ENCODE data around the gene PRUNE2. TPM values are rescaled to one million over a fixed set of nuclear protein-coding genes. Genes with fewer than 3 reads are reported as not detected.

Gene PRUNE2
- total RNA-seq, 4 donors from 2014 or later = 15.6 to 37.8 (median 26.1) TPM

DNA sequence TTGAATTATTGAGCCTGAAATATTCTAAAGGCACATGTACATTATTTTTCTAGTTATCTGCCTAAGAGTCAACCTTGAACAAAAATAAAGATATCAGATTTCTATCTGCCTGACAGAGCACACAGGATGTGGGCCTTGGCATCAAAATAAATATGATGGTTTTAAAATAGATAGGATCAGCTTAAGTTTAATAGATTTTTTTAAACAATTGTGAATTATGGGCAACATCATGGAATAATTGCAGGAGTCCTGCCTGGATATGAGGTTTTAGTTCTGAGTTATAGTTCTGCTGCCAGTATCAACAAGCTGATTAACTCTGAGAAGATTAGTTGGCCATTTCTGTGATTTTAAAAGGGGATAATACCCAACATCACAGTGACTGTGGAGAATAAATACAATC lies 248.6 kb downstream of the PRUNE2 start:
- Histone ChIP-seq H3K4me3 (no peak overlapping the region), H3K36me3 (no peaks in the 10 kb centered on the region), H3K27ac (no peak overlapping the region), H3K27me3 (no peaks in the 10 kb centered on the region), H3K9me3 (no peaks in the 10 kb centered on the region), H3K4me1 (no peaks in the 10 kb centered on the region)
- no peak for DNase-seq
- no peak for TF ChIP-seq POLR2A (IDR thresholded peaks at IDR 0.05)
- TF ChIP-seq, protein P1, sequence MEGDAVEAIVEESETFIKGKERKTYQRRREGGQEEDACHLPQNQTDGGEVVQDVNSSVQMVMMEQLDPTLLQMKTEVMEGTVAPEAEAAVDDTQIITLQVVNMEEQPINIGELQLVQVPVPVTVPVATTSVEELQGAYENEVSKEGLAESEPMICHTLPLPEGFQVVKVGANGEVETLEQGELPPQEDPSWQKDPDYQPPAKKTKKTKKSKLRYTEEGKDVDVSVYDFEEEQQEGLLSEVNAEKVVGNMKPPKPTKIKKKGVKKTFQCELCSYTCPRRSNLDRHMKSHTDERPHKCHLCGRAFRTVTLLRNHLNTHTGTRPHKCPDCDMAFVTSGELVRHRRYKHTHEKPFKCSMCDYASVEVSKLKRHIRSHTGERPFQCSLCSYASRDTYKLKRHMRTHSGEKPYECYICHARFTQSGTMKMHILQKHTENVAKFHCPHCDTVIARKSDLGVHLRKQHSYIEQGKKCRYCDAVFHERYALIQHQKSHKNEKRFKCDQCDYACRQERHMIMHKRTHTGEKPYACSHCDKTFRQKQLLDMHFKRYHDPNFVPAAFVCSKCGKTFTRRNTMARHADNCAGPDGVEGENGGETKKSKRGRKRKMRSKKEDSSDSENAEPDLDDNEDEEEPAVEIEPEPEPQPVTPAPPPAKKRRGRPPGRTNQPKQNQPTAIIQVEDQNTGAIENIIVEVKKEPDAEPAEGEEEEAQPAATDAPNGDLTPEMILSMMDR (IDR thresholded peaks at IDR 0.05) = no peak

DNA sequence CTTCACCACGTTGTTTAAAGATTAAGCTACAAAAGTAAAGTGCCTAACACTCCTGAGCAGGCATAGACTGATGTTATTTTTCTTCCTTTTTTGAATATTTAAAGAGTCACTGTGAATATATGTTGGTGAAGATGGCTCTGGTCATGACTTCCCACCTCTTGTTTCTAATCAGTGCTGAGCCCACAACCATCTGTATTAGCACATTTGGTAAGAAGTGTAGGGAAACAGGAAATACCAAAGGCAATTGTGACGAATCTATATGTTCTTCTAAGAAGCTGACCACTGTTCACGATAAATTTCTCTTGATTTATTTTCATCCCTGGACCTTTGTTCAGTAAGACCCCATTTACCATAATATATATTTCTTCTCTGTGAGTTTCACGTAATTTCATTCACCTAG lies 249.9 kb downstream of the PRUNE2 start:
- no peaks in the 10 kb centered on the region for H3K27me3 ChIP-seq
- no peaks in the 10 kb centered on the region for H3K36me3 ChIP-seq
- no peak overlapping the region for H3K4me3 ChIP-seq
- DNase-seq = no peak
- TF ChIP-seq, protein P1 (IDR thresholded peaks at IDR 0.05) = no peak
- TF ChIP-seq POLR2A (IDR thresholded peaks at IDR 0.05) = no peak
- H3K9me3 ChIP-seq = no peaks in the 10 kb centered on the region
- H3K4me1 ChIP-seq = peaks cover 0 to 3% (median 0%) of the 10 kb centered on the region in 4 donors
- no peak overlapping the region for H3K27ac ChIP-seq

DNA sequence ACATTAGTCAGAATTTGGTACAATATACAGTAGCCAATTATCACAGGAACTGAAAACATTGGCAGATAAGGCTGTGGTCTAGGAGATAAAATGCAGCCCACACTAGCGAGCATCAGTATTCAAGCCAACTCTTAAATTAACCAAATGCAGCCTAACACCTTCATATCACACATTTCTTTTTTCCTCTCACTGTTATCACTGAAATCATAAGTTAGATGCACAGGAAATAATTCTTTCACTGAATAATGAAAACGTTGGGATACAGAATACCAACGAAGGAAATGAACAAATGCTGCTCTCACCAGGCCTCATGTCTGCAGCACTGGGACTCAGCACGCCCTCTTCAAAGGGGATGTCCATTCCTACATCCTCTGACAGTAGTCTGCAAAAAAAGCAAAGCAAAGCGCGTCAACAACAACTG lies 250.8 kb downstream of the PRUNE2 start:
- DNase-seq = no peak
- Histone ChIP-seq H3K4me3 (no peak overlapping the region), H3K36me3 (no peaks in the 10 kb centered on the region), H3K27me3 (no peaks in the 10 kb centered on the region), H3K27ac (peak overlapping the region in 2 of 4 donors; percentile 1 to 24), H3K9me3 (no peaks in the 10 kb centered on the region), H3K4me1 (peaks cover 0 to 6% (median 1%) of the 10 kb centered on the region in 4 donors)
- TF ChIP-seq, protein P1 (IDR thresholded peaks at IDR 0.05) = no peak
- TF ChIP-seq POLR2A (IDR thresholded peaks at IDR 0.05) = no peak

DNA sequence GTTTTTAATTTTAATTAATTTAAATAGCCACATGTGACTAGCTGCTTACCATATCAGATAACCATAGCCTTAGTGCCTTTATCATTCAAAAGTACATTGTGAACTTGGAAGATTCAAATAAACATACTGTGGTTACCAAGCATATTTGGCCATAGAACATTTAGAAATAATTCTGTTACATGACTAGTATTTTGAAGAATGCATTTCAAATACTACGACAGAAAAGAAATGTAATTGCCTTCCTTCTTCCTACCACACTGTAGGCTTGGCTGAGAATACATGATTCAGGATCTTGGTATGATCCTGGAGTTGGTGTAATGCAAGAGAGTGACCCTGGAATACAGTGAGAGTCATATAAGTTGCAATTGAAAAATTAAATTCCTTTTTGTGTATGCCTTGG lies 251.3 kb downstream of the PRUNE2 start:
- H3K4me1 ChIP-seq = peaks cover 0 to 6% (median 1%) of the 10 kb centered on the region in 4 donors
- H3K27me3 ChIP-seq = no peaks in the 10 kb centered on the region
- H3K27ac ChIP-seq = peak overlapping the region in 2 of 4 donors; percentile 1 to 24
- H3K4me3 ChIP-seq = no peak overlapping the region
- no peaks in the 10 kb centered on the region for H3K36me3 ChIP-seq
- no peaks in the 10 kb centered on the region for H3K9me3 ChIP-seq
- no peak for TF ChIP-seq POLR2A (IDR thresholded peaks at IDR 0.05)
- TF ChIP-seq, protein P1 (IDR thresholded peaks at IDR 0.05) = no peak
- DNase-seq = no peak

DNA sequence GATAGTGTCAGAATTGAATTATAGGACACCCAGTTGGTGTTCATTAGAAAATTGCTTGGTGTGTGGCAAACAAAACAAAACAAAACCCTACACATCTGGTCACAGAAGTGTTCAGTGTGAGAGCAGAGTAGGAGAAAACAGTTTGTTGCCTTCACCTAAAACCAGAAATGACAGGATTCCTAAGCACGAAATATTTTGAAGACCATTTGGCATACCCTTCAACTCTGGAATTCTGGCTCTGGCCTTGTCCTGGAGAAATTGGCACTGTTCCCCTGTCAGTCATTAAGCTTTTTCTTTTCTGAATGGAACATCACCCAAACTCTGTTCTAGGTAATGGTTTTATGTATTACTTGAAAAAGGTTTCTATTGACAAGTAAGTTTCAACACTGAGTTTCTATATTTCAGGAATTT lies 251.9 kb downstream of the PRUNE2 start:
- TF ChIP-seq, protein P1 (IDR thresholded peaks at IDR 0.05) = no peak
- no peak for TF ChIP-seq POLR2A (IDR thresholded peaks at IDR 0.05)
- DNase-seq = no peak
- H3K27me3 ChIP-seq = no peaks in the 10 kb centered on the region
- peak overlapping the region in 2 of 4 donors; percentile 15 to 24 for H3K27ac ChIP-seq
- peaks cover 0 to 6% (median 1%) of the 10 kb centered on the region in 4 donors for H3K4me1 ChIP-seq
- no peak overlapping the region for H3K4me3 ChIP-seq
- no peaks in the 10 kb centered on the region for H3K36me3 ChIP-seq
- H3K9me3 ChIP-seq = no peaks in the 10 kb centered on the region

DNA sequence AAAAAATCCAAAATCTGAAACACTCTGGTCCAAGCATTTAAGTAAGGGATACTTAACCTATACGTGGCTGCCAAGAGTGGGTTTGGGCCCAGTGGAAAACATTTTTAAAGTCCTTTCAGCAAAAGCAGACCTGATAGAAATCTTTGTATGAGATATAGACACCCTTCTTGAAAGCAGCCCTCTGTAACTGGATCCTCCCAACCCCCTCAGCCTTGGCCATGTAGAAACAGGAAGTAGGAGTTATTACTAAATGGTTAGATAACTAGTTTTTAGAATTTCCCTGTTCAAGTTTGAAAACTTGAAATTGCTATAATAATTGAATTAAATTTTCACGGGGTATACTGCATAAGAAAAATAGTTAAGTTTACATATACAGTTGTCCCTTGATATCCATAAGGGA lies 253.0 kb downstream of the PRUNE2 start:
- no peak for TF ChIP-seq POLR2A (IDR thresholded peaks at IDR 0.05)
- TF ChIP-seq, protein P1 (IDR thresholded peaks at IDR 0.05) = no peak
- Histone ChIP-seq H3K4me3 (no peak overlapping the region), H3K4me1 (peaks cover 0 to 6% (median 1%) of the 10 kb centered on the region in 4 donors), H3K27me3 (no peaks in the 10 kb centered on the region), H3K36me3 (no peaks in the 10 kb centered on the region), H3K27ac (no peak overlapping the region), H3K9me3 (no peaks in the 10 kb centered on the region)
- peak in 1 of 3 donors; percentile 40 for DNase-seq

Measured in Peyer's patch (tissue), 4 donors.